Endothelial cell of umbilical vein (primary cell): Measurements from ENCODE around the gene SLC44A1. TPM values are rescaled to one million over a fixed set of nuclear protein-coding genes. Genes with fewer than 3 reads are reported as not detected.

Source experiments
- BruUV-seq: library from RNA; stranded (reverse); fragments of 400-500 nt; replicated peaks from 2 replicates; lab custom pipeline; 2021; lab: Mats Ljungman, UMichigan
- CTCF ChIA-PET: fragments of 300-600, 350-600 bp; sonication (Branson Sonifier 250); formaldehyde crosslinking; loops from one replicate; lab custom pipeline; 2021; ENCODE audit warnings: antibody characterized with exemption, inconsistent platforms; lab: Charles Lee
- POLR2A ChIA-PET: fragments of 300-600, 350-600 bp; sonication (Branson Sonifier 250); formaldehyde crosslinking; loops from one replicate; lab custom pipeline; 2021; ENCODE audit warnings: antibody characterized with exemption, inconsistent platforms; lab: Charles Lee
- DNase-seq: peaks from one replicate; pipeline ENCODE4 v3.0.0-alpha.2; 2011; ENCODE audit warnings: low read depth, low spot score
- FAIRE-seq: peaks from 2 replicates; lab custom pipeline; 2011; peaks lifted over from hg19 to GRCh38; lab: Jason Lieb, UNC
- H2AFZ ChIP-seq: 2 replicates; pipeline ENCODE4 v1.6.0; 2012; ENCODE audit warnings: low read depth, low read length, control low read depth, inconsistent platforms
- H3K27ac ChIP-seq: 2 replicates; pipeline ENCODE4 v1.5.1; 2011; ENCODE audit warnings: low read depth, mild to moderate bottlenecking, control low read depth, low read length, moderate library complexity; ENCODE audit not compliant: insufficient read depth
- H3K27me3 ChIP-seq, 2 experiments: 2 replicates each; pipeline versions ENCODE4 v1.6.0 to v1.6.1; 2011; ENCODE audit warnings: low read length in 2 of 2, mixed read lengths in 1 of 2; ENCODE audit not compliant: control insufficient read depth in 2 of 2, insufficient read depth in 2 of 2
- H3K36me3 ChIP-seq, 2 experiments: 2 replicates in 1 of 2; 3 replicates in 1 of 2; pipeline ENCODE4 v1.5.1; 2011; ENCODE audit warnings: low read length in 2 of 2, mild to moderate bottlenecking in 1 of 2, moderate library complexity in 1 of 2; ENCODE audit not compliant: control insufficient read depth in 2 of 2, insufficient read depth in 2 of 2; ENCODE audit errors: extremely low read depth in 1 of 2
- H3K4me1 ChIP-seq: 3 replicates; pipeline ENCODE4 v1.5.1; 2011; ENCODE audit warnings: mild to moderate bottlenecking, low read length; ENCODE audit not compliant: control insufficient read depth, insufficient read depth; ENCODE audit errors: extremely low read depth
- H3K4me2 ChIP-seq: 2 replicates; pipeline ENCODE4 v1.6.1; 2011; ENCODE audit warnings: low read length, control low read depth, mixed read lengths; ENCODE audit not compliant: insufficient read depth
- H3K4me3 ChIP-seq, 3 experiments: fragments of 200-600 bp in 1 of 3; sonication (generic), shearing (Covaris generic) in 1 of 3; replicated peaks in 1 of 3; 2 replicates each; pipeline ENCODE4 v1.5.1; 2011 to 2016; ENCODE audit warnings: control low read depth in 3 of 3, low read length in 3 of 3, mild to moderate bottlenecking in 2 of 3, inconsistent platforms in 1 of 3, low read depth in 1 of 3, moderate library complexity in 1 of 3; ENCODE audit not compliant: insufficient read depth in 1 of 3
- H3K79me2 ChIP-seq: 2 replicates; pipeline ENCODE4 v1.6.0; 2012; ENCODE audit warnings: low read length, inconsistent platforms; ENCODE audit not compliant: control insufficient read depth, insufficient read depth
- H3K9ac ChIP-seq: replicated peaks from 2 replicates; pipeline ENCODE3; 2011; ENCODE audit warnings: low read length, control low read depth; ENCODE audit not compliant: insufficient read depth; ENCODE audit errors: extremely low read depth
- H3K9me1 ChIP-seq: replicated peaks from 3 replicates; pipeline ENCODE4 v1.6.0; 2011; ENCODE audit warnings: mild to moderate bottlenecking, low read length; ENCODE audit not compliant: control insufficient read depth, insufficient read depth; ENCODE audit errors: extremely low read depth
- H3K9me3 ChIP-seq: replicated peaks from 2 replicates; pipeline ENCODE4 v1.5.1; 2012; ENCODE audit warnings: low read length, inconsistent platforms; ENCODE audit not compliant: control insufficient read depth, insufficient read depth
- H4K20me1 ChIP-seq: replicated peaks from 2 replicates; pipeline ENCODE3; 2011; ENCODE audit warnings: mild to moderate bottlenecking, low read length; ENCODE audit not compliant: control insufficient read depth, insufficient read depth; ENCODE audit errors: extremely low read depth
- EZH2 ChIP-seq: IDR thresholded peaks from 2 replicates; pipeline ENCODE4 v1.6.1; 2012; ENCODE audit warnings: borderline replicate concordance, low read depth, mild to moderate bottlenecking, moderate library complexity, low read length, inconsistent platforms; ENCODE audit not compliant: severe bottlenecking
- FOS ChIP-seq: IDR thresholded peaks from 2 replicates; pipeline ENCODE4 v1.6.1; 2011; ENCODE audit warnings: mild to moderate bottlenecking, low read length, moderate library complexity, borderline replicate concordance; ENCODE audit not compliant: insufficient read depth
- GATA2 ChIP-seq: IDR thresholded peaks from 2 replicates; pipeline ENCODE4 v1.7.0; 2011; ENCODE audit warnings: low read depth, mild to moderate bottlenecking, moderate library complexity, mixed read lengths, low read length; ENCODE audit not compliant: insufficient read length, insufficient read depth
- JUN ChIP-seq: IDR thresholded peaks from 2 replicates; pipeline ENCODE4 v1.6.1; 2011; ENCODE audit warnings: borderline replicate concordance, low read depth; ENCODE audit not compliant: insufficient read length, insufficient read depth
- MYC ChIP-seq: IDR thresholded peaks from one replicate; pipeline ENCODE4 v1.6.1; 2011; ENCODE audit warnings: mild to moderate bottlenecking, low read depth, low read length
- POLR2A ChIP-seq: IDR thresholded peaks from 2 replicates; pipeline ENCODE4 v1.6.1; 2012; ENCODE audit warnings: low read depth, mild to moderate bottlenecking, control low read depth, low read length
- POLR2AphosphoS5 ChIP-seq: IDR thresholded peaks from 2 replicates; pipeline ENCODE4 v1.6.1; 2012; ENCODE audit warnings: low read depth, mild to moderate bottlenecking, control low read depth, low read length, moderate library complexity; ENCODE audit not compliant: insufficient read depth
- dilution Hi-C: fragments of 300-500 bp; cut with MboI; formaldehyde crosslinking; loops from one replicate; pipeline ENCODE4 v1.15.0; 2019; ENCODE audit warnings: low sequenced_read_pairs; ENCODE audit not compliant: extremely low pct_ligation_motif_present
- intact Hi-C: fragments of 100-400 bp; cut with micrococcal nuclease; formaldehyde crosslinking; loops from one replicate; pipeline ENCODE4 v1.10.0; 2022
- polyA plus RNA-seq, 4 experiments: library from polyadenylated mRNA; depleted of rRNA in 3 of 4; stranded (reverse) in 3 of 4; unstranded in 1 of 4; fragments of >200 nt; gene quantifications; 2 replicates each; pipeline versions ENCODE4 v1.2.1 to v1.2.3, GENCODE V29; 2011 to 2012; ENCODE audit warnings: missing spikeins in 1 of 4
- total RNA-seq: library from RNA; stranded (reverse); gene quantifications from 2 replicates; pipeline ENCODE4 v1.2.3, GENCODE V29; 2021
- TF ChIP-seq, protein P1 (sequence below), 2 donors: IDR thresholded peaks; 1 replicate in 1 of 2; 2 replicates in 1 of 2; pipeline ENCODE4 v1.5.1; 2011; ENCODE audit warnings: low read length in 2 of 2, mild to moderate bottlenecking in 2 of 2, moderate library complexity in 2 of 2, control low read depth in 1 of 2, inconsistent platforms in 1 of 2, low read depth in 1 of 2; ENCODE audit not compliant: insufficient read depth in 1 of 2; ENCODE audit errors: extremely low read depth in 1 of 2
- TF ChIP-seq, protein P2 (sequence below): IDR thresholded peaks from 2 replicates; pipeline ENCODE4 v1.6.1; 2011; ENCODE audit not compliant: insufficient read depth, insufficient read length

The SLC44A1 gene
- total and polyA plus RNA-seq, 2 donors (not counting 3 experiments of a cell fraction or from before 2014, with no cell fraction given), result 16.1 to 37.7 TPM

DNA sequence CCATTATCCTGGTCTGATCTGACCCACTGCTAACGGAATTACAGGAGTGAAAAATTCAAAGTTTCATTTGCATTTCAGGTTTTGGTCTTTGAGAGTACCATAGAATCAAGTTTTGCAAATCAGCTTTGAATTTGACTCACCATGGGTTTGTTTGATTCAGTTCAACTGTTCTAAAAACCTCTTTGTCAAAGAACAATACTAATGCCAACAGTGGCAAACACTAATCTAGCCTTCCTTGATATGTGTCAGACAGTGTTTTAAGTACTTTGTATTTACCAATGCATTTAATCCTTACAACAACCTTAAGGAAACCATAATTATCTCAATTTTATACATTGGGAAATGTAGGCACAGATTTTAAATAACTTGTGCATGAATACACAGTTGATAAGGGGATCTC is 193.3 kb downstream of the SLC44A1 start:
- H3K9me1 ChIP-seq, result no peaks in the 10 kb centered on the region
- DNase-seq (no peak), FAIRE-seq (no peak)
- H3K27ac ChIP-seq, result no peak overlapping the region
- no peaks in the 10 kb centered on the region for H3K9me3 ChIP-seq
- no peak overlapping the region for H3K9ac ChIP-seq
- no peak overlapping the region for H3K4me3 ChIP-seq
- H3K79me2 ChIP-seq, result no peaks in the 10 kb centered on the region
- dilution Hi-C loops (no loop called here), intact Hi-C loops (no loop called here)
- H3K36me3 ChIP-seq, result no peaks in the 10 kb centered on the region
- no peak overlapping the region for H2AFZ ChIP-seq
- TF ChIP-seq EZH2, result no peak
- TF ChIP-seq, protein P1, sequence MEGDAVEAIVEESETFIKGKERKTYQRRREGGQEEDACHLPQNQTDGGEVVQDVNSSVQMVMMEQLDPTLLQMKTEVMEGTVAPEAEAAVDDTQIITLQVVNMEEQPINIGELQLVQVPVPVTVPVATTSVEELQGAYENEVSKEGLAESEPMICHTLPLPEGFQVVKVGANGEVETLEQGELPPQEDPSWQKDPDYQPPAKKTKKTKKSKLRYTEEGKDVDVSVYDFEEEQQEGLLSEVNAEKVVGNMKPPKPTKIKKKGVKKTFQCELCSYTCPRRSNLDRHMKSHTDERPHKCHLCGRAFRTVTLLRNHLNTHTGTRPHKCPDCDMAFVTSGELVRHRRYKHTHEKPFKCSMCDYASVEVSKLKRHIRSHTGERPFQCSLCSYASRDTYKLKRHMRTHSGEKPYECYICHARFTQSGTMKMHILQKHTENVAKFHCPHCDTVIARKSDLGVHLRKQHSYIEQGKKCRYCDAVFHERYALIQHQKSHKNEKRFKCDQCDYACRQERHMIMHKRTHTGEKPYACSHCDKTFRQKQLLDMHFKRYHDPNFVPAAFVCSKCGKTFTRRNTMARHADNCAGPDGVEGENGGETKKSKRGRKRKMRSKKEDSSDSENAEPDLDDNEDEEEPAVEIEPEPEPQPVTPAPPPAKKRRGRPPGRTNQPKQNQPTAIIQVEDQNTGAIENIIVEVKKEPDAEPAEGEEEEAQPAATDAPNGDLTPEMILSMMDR (IDR thresholded peaks at IDR 0.05; ENCODE audit: extremely low read depth in 1 of 2, insufficient read depth in 1 of 2, low read depth in 1 of 2, low read length in 2 of 2), result no peak
- TF ChIP-seq MYC, result no peak
- H3K27me3 ChIP-seq, result no peaks in the 10 kb centered on the region
- ChIA-PET CTCF (no interaction called here), POLR2A (no interaction called here)
- H3K4me2 ChIP-seq, result no peak overlapping the region
- BruUV-seq, result no TSS peak
- no peaks in the 10 kb centered on the region for H3K4me1 ChIP-seq
- H4K20me1 ChIP-seq, result no peaks in the 10 kb centered on the region

DNA sequence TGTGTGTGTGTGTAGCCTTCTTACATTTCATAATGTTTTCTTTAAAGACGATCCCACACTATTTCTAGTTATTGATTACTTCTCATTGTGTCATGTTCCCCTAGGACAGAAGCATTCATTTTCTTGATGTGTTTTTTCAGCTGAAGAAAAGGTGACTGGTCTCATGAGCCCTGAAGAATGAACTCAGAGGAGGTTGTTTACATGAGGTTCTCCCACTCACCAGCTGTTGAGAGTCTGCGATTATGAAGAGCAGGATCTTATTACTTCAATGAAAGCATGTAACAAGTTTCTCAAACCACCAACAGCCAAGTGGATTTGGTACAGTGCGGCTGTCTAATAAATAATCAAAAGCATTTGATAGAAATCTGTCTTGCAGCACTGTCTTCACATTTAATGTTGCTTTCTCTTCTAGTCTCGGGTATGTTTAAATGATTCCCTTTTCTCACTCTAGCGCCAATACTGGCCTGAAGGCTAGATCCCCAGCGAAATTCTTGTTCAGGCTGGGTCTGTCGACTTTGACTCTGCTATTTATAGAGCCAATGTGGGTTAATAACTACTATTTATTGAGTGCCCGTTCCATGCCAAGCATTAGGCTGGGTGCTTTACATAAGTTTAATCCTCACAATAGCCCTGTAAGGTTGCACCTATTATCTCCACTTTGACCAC is 193.8 kb downstream of the SLC44A1 start:
- H3K79me2 ChIP-seq, result no peaks in the 10 kb centered on the region
- H3K9me1 ChIP-seq, result no peaks in the 10 kb centered on the region
- no peak overlapping the region for H3K27ac ChIP-seq
- H3K36me3 ChIP-seq, result no peaks in the 10 kb centered on the region
- intact Hi-C loops (no loop called here), dilution Hi-C loops (no loop called here)
- FAIRE-seq (no peak), DNase-seq (no peak)
- POLR2A ChIA-PET, result no interaction called here
- no peak overlapping the region for H3K9ac ChIP-seq
- CTCF ChIA-PET, result no interaction called here
- no peak for TF ChIP-seq EZH2
- TF ChIP-seq, protein P1 (IDR thresholded peaks at IDR 0.05; ENCODE audit: extremely low read depth in 1 of 2, insufficient read depth in 1 of 2, low read depth in 1 of 2, low read length in 2 of 2), result no peak
- no peak for TF ChIP-seq MYC
- no peak for TF ChIP-seq FOS
- TF ChIP-seq POLR2A, result no peak
- TF ChIP-seq, protein P2, sequence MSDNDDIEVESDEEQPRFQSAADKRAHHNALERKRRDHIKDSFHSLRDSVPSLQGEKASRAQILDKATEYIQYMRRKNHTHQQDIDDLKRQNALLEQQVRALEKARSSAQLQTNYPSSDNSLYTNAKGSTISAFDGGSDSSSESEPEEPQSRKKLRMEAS, result no peak
- TF ChIP-seq GATA2, result no peak
- TF ChIP-seq JUN, result no peak
- TF ChIP-seq POLR2AphosphoS5, result no peak
- no TSS peak for BruUV-seq
- no peaks in the 10 kb centered on the region for H3K4me1 ChIP-seq
- no peak overlapping the region for H3K4me3 ChIP-seq
- no peak overlapping the region for H2AFZ ChIP-seq
- no peaks in the 10 kb centered on the region for H3K9me3 ChIP-seq
- H4K20me1 ChIP-seq, result no peaks in the 10 kb centered on the region
- no peak overlapping the region for H3K4me2 ChIP-seq
- no peaks in the 10 kb centered on the region for H3K27me3 ChIP-seq
